SU-DHL-6 (cell line): ENCODE results near the gene RSPH1.
A peak's percentile ranks its signal among the peaks of the same experiment; 100 is the strongest.

Experiments
- H2AFZ ChIP-seq: fragments of 200-600 bp; sonication (generic); 2 replicates; pipeline ENCODE4 v1.6.1; 2014; ENCODE audit warnings: low read depth, mild to moderate bottlenecking, moderate library complexity, mixed read lengths, antibody characterized with exemption, low read length; ENCODE audit not compliant: severe bottlenecking
- H3F3A ChIP-seq: fragments of 200-600 bp; shearing (Covaris generic); 2 replicates; pipeline ENCODE4 v1.6.0; 2016; ENCODE audit warnings: antibody characterized with exemption, mild to moderate bottlenecking; ENCODE audit not compliant: insufficient read depth
- H3K27ac ChIP-seq: fragments of 200-600 bp; sonication (generic); 2 replicates; pipeline ENCODE4 v1.5.1; 2016; ENCODE audit warnings: low read depth, mild to moderate bottlenecking, low read length, moderate library complexity, mixed read lengths
- H3K27me3 ChIP-seq: fragments of 200-600 bp; sonication (generic), shearing (Covaris generic); 2 replicates; pipeline ENCODE4 v1.6.0; 2014; ENCODE audit warnings: mild to moderate bottlenecking, low read length
- H3K36me3 ChIP-seq: fragments of 200-600 bp; sonication (generic); 2 replicates; pipeline ENCODE4 v1.6.1; 2014; ENCODE audit warnings: mild to moderate bottlenecking, low read length, mixed read lengths
- H3K4me2 ChIP-seq: fragments of 300-600, 200-600 bp; shearing (Covaris generic), sonication (generic); 2 replicates; pipeline ENCODE4 v1.6.0; 2014; ENCODE audit warnings: low read length, low read depth, mild to moderate bottlenecking; ENCODE audit not compliant: poor library complexity, severe bottlenecking
- H3K4me3 ChIP-seq: fragments of 200-600 bp; sonication (generic); 2 replicates; pipeline ENCODE4 v1.5.1; 2014; ENCODE audit warnings: antibody characterized with exemption, low read length, mild to moderate bottlenecking, mixed read lengths; ENCODE audit not compliant: insufficient read depth, poor library complexity, severe bottlenecking
- H3K79me2 ChIP-seq: fragments of 200-600 bp; sonication (generic); 2 replicates; pipeline ENCODE4 v1.6.1; 2014; ENCODE audit warnings: mild to moderate bottlenecking, low read length, moderate library complexity; ENCODE audit not compliant: insufficient read depth
- H3K9ac ChIP-seq: fragments of 200-600 bp; sonication (generic); 2 replicates; pipeline ENCODE4 v1.7.0; 2014; ENCODE audit warnings: mild to moderate bottlenecking, low read length
- H3K9me2 ChIP-seq: fragments of 200-600 bp; sonication (generic); replicated peaks from 2 replicates; pipeline ENCODE4 v1.6.1; 2014; ENCODE audit warnings: low read length; ENCODE audit not compliant: insufficient read depth
- H3K9me3 ChIP-seq: fragments of 200-600 bp; sonication (generic); 2 replicates; pipeline ENCODE4 v1.6.1; 2014; ENCODE audit warnings: low read length, mixed read lengths; ENCODE audit not compliant: insufficient read depth
- H4K20me1 ChIP-seq: fragments of 200-600 bp; sonication (generic); 2 replicates; pipeline ENCODE4 v1.6.1; 2014; ENCODE audit warnings: low read depth, mild to moderate bottlenecking, antibody characterized with exemption, low read length, moderate library complexity, mixed read lengths
- CTCF ChIP-seq: fragments of 200-600 bp; sonication (generic); IDR thresholded peaks from one replicate; pipeline ENCODE4 v1.5.1; 2017; ENCODE audit warnings: antibody characterized with exemption, mild to moderate bottlenecking, low read length, moderate library complexity; ENCODE audit not compliant: insufficient read depth, poor library complexity, severe bottlenecking
- EZH2phosphoT487 ChIP-seq: fragments of 200-600 bp; sonication (generic), shearing (Covaris generic); conservative IDR thresholded peaks from 2 replicates; pipeline ENCODE4 v1.6.1; 2018; ENCODE audit warnings: mild to moderate bottlenecking, antibody characterized with exemption, low read length, moderate library complexity, mixed read lengths

RSPH1 gene

GRCh38 chr21:42534421-42535378 lies 38.7 kb upstream of the RSPH1 start:
- H2AFZ ChIP-seq = no peak overlapping the region

GRCh38 chr21:42533963-42534355 lies 37.9 kb upstream of the RSPH1 start:
- no peaks in the 10 kb centered on the region for H3K27me3 ChIP-seq
- no peak overlapping the region for H2AFZ ChIP-seq
- TF ChIP-seq CTCF = no peak
- TF ChIP-seq EZH2phosphoT487 = no peak
- peak overlapping the region; percentile 86 for H3K4me2 ChIP-seq
- H3K79me2 ChIP-seq = peaks cover 51% of the 10 kb centered on the region
- no peaks in the 10 kb centered on the region for H3K9me3 ChIP-seq
- H3K4me3 ChIP-seq = peak overlapping the region; percentile 58
- peak overlapping the region; percentile 96 for H3K27ac ChIP-seq
- no peaks in the 10 kb centered on the region for H3K36me3 ChIP-seq
- H3F3A ChIP-seq = peaks cover 82% of the 10 kb centered on the region
- peak overlapping the region; percentile 78 for H3K9ac ChIP-seq
- H3K9me2 ChIP-seq = no peaks in the 10 kb centered on the region
- no peaks in the 10 kb centered on the region for H4K20me1 ChIP-seq

More at GRCh38 chr21:42534421-42535378, 38.7 kb upstream of the RSPH1 start:
- Histone ChIP-seq H3K9me3 (no peaks in the 10 kb centered on the region), H3K27ac (peak overlapping the region; percentile 96), H3K9me2 (no peaks in the 10 kb centered on the region), H3K4me3 (peak overlapping the region; percentile 58), H3K36me3 (no peaks in the 10 kb centered on the region), H3K27me3 (no peaks in the 10 kb centered on the region), H3K79me2 (peaks cover 44% of the 10 kb centered on the region), H3K9ac (peak overlapping the region; percentile 78), H3K4me2 (peak overlapping the region; percentile 86), H4K20me1 (no peaks in the 10 kb centered on the region), H3F3A (peaks cover 75% of the 10 kb centered on the region)
- TF ChIP-seq EZH2phosphoT487 (no peak), CTCF (no peak)

GRCh38 chr21:42533306-42533962 lies 37.4 kb upstream of the RSPH1 start:
- H3K9me2 ChIP-seq = no peaks in the 10 kb centered on the region
- H3K4me3 ChIP-seq = peak overlapping the region; percentile 58
- H3K27ac ChIP-seq = peak overlapping the region; percentile 96
- H3K9me3 ChIP-seq = no peaks in the 10 kb centered on the region
- H3F3A ChIP-seq = peaks cover 87% of the 10 kb centered on the region
- H3K4me2 ChIP-seq = peak overlapping the region; percentile 86
- no peak for TF ChIP-seq CTCF
- no peak for TF ChIP-seq EZH2phosphoT487
- no peak overlapping the region for H2AFZ ChIP-seq
- H3K79me2 ChIP-seq = peaks cover 51% of the 10 kb centered on the region
- no peaks in the 10 kb centered on the region for H4K20me1 ChIP-seq
- no peaks in the 10 kb centered on the region for H3K27me3 ChIP-seq
- H3K9ac ChIP-seq = peak overlapping the region; percentile 78
- no peaks in the 10 kb centered on the region for H3K36me3 ChIP-seq
